ENCODE data around the gene NPR3. TPM values are rescaled to one million over a fixed set of nuclear protein-coding genes. Genes with fewer than 3 reads are reported as not detected.

NPR3 gene
- total RNA-seq, 1 donor from 2014 or later: 1.1 TPM

DNA sequence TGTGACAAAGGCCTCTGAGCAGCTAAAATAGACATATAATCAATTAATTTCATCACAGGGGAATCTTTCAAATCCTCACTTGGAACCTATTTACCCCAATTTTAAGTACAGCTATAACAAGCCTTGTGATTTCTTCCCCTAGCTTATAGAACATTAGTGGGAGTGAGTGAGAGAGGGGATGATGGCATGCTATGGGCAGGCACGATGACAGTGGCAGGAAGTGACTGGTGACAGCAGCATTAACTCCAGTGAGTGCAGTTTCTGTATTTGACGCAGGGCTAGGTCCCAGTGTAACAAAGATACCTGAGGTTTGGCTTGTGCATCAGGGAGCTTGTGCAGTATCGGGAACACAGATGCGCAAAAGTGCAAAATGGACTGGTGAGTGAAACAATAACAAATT, 54.1 kb downstream of the NPR3 start:
- Histone ChIP-seq H3K4me3 (ENCODE audit: insufficient read depth, low read depth, low read length) (no peak overlapping the region), H4K20me1 (ENCODE audit: insufficient read depth, low read length) (no peaks in the 10 kb centered on the region), H3K79me2 (ENCODE audit: insufficient read depth, low read length) (no peaks in the 10 kb centered on the region), H3K27ac (ENCODE audit: low read depth, low read length) (no peak overlapping the region), H3K9me3 (ENCODE audit: insufficient read depth, low read depth, low read length) (no peaks in the 10 kb centered on the region), H3K4me2 (ENCODE audit: low read length) (no peak overlapping the region), H3K9ac (ENCODE audit: low read length) (no peak overlapping the region), H3K36me3 (ENCODE audit: insufficient read depth, low read length) (no peaks in the 10 kb centered on the region), H3K27me3 (ENCODE audit: insufficient read depth, low read length) (no peaks in the 10 kb centered on the region), H3K4me1 (ENCODE audit: insufficient read depth, low read length) (peaks cover 11% of the 10 kb centered on the region), H2AFZ (ENCODE audit: low read depth, low read length) (no peak overlapping the region)
- no peak for TF ChIP-seq EZH2 (IDR thresholded peaks at IDR 0.05; ENCODE audit: insufficient read depth, low read length)
- TF ChIP-seq, protein P1, sequence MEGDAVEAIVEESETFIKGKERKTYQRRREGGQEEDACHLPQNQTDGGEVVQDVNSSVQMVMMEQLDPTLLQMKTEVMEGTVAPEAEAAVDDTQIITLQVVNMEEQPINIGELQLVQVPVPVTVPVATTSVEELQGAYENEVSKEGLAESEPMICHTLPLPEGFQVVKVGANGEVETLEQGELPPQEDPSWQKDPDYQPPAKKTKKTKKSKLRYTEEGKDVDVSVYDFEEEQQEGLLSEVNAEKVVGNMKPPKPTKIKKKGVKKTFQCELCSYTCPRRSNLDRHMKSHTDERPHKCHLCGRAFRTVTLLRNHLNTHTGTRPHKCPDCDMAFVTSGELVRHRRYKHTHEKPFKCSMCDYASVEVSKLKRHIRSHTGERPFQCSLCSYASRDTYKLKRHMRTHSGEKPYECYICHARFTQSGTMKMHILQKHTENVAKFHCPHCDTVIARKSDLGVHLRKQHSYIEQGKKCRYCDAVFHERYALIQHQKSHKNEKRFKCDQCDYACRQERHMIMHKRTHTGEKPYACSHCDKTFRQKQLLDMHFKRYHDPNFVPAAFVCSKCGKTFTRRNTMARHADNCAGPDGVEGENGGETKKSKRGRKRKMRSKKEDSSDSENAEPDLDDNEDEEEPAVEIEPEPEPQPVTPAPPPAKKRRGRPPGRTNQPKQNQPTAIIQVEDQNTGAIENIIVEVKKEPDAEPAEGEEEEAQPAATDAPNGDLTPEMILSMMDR (IDR thresholded peaks at IDR 0.05; ENCODE audit: insufficient read depth, low read depth, low read length): no peak
- Mint-ChIP-seq H3K9me3 (ENCODE audit: unreplicated experiment) (peaks cover 5% of the 10 kb centered on the region), H3K36me3 (ENCODE audit: low read depth, unreplicated experiment) (no peaks in the 10 kb centered on the region), H3K4me1 (ENCODE audit: low read depth, unreplicated experiment) (peaks cover 5% of the 10 kb centered on the region), H3K27ac (ENCODE audit: unreplicated experiment) (no peak overlapping the region), H3K4me3 (ENCODE audit: unreplicated experiment) (no peak overlapping the region), H3K27me3 (ENCODE audit: low read depth, unreplicated experiment) (peaks cover 3% of the 10 kb centered on the region)
- no peak for FAIRE-seq
- DNase-seq (ENCODE audit: low read depth): no peak

DNA sequence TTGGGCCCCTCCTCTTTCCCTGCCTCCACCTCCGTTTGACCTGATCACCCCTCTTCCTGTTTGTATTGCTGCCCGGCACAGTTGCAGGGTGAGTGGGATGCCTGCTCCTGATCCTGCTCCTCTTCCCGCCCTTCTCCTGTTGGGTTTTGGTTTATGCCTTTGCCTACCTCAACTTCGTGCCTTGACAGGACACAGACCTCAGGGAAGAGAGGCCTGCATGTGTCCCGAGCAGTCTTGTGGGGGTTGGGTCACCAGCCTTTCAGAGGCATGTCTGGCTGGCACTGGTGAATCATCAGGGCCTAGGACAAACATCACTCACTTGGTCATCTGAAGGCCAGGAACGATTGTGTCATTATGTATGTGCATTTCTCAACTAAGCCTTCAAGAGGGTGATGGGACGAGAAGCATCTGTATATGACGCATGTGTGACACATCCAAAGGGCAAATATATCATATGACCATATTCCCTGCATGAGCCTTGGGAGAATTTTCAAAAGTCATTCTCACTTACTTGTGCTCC, 56.9 kb downstream of the NPR3 start:
- Mint-ChIP-seq H3K36me3 (ENCODE audit: low read depth, unreplicated experiment) (no peaks in the 10 kb centered on the region), H3K4me3 (ENCODE audit: unreplicated experiment) (no peak overlapping the region), H3K27ac (ENCODE audit: unreplicated experiment) (no peak overlapping the region), H3K4me1 (ENCODE audit: low read depth, unreplicated experiment) (peaks cover 4% of the 10 kb centered on the region), H3K9me3 (ENCODE audit: unreplicated experiment) (peaks cover 2% of the 10 kb centered on the region), H3K27me3 (ENCODE audit: low read depth, unreplicated experiment) (peaks cover 3% of the 10 kb centered on the region)
- Histone ChIP-seq H4K20me1 (ENCODE audit: insufficient read depth, low read length) (no peaks in the 10 kb centered on the region), H3K27me3 (ENCODE audit: insufficient read depth, low read length) (no peaks in the 10 kb centered on the region), H3K4me1 (ENCODE audit: insufficient read depth, low read length) (peaks cover 11% of the 10 kb centered on the region), H3K4me3 (ENCODE audit: insufficient read depth, low read depth, low read length) (no peak overlapping the region), H3K27ac (ENCODE audit: low read depth, low read length) (peak overlapping the region; percentile 83), H2AFZ (ENCODE audit: low read depth, low read length) (peak overlapping the region; percentile 57), H3K9ac (ENCODE audit: low read length) (peak overlapping the region; percentile 42), H3K9me3 (ENCODE audit: insufficient read depth, low read depth, low read length) (no peaks in the 10 kb centered on the region), H3K79me2 (ENCODE audit: insufficient read depth, low read length) (no peaks in the 10 kb centered on the region), H3K4me2 (ENCODE audit: low read length) (peak overlapping the region; percentile 67), H3K36me3 (ENCODE audit: insufficient read depth, low read length) (no peaks in the 10 kb centered on the region)
- FAIRE-seq (peak; percentile 100), DNase-seq (ENCODE audit: low read depth) (peak; percentile 82)
- TF ChIP-seq EZH2 (IDR thresholded peaks at IDR 0.05; ENCODE audit: insufficient read depth, low read length): no peak
- TF ChIP-seq, protein P1 (IDR thresholded peaks at IDR 0.05; ENCODE audit: insufficient read depth, low read depth, low read length): no peak

DNA sequence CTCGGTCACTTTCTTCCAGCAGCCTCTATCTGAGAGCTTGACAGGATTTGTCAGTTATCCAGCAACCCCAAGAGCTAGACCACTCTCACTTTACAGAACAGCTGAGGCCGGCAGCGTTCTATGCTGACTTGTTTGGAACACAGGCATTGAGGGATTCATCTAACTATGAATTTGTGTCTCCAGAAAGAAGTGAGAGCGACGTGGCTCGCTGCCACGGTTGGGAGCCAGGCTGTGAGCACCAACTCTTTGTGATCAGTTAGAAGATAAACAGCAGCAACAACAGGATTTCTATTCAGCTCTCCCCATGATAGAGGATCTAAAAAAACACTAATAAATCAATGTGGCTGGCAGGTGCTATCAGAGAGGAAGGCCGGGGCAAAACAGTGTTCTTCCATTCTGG, 58.6 kb downstream of the NPR3 start:
- no peaks in the 10 kb centered on the region for H3K36me3 ChIP-seq (ENCODE audit: insufficient read depth, low read length)
- H3K9me3 ChIP-seq (ENCODE audit: insufficient read depth, low read depth, low read length): no peaks in the 10 kb centered on the region
- H3K4me1 Mint-ChIP-seq (ENCODE audit: low read depth, unreplicated experiment): peaks cover 4% of the 10 kb centered on the region
- no peak overlapping the region for H3K4me2 ChIP-seq (ENCODE audit: low read length)
- no peak overlapping the region for H3K4me3 ChIP-seq (ENCODE audit: insufficient read depth, low read depth, low read length)
- H3K27ac ChIP-seq (ENCODE audit: low read depth, low read length): no peak overlapping the region
- FAIRE-seq (no peak), DNase-seq (ENCODE audit: low read depth) (no peak)
- no peaks in the 10 kb centered on the region for H3K79me2 ChIP-seq (ENCODE audit: insufficient read depth, low read length)
- peaks cover 4% of the 10 kb centered on the region for H3K9me3 Mint-ChIP-seq (ENCODE audit: unreplicated experiment)
- H3K27me3 Mint-ChIP-seq (ENCODE audit: low read depth, unreplicated experiment): peaks cover 11% of the 10 kb centered on the region
- H3K27ac Mint-ChIP-seq (ENCODE audit: unreplicated experiment): no peak overlapping the region
- H3K36me3 Mint-ChIP-seq (ENCODE audit: low read depth, unreplicated experiment): peaks cover 1% of the 10 kb centered on the region
- no peak overlapping the region for H2AFZ ChIP-seq (ENCODE audit: low read depth, low read length)
- TF ChIP-seq, protein P1 (IDR thresholded peaks at IDR 0.05; ENCODE audit: insufficient read depth, low read depth, low read length): no peak
- TF ChIP-seq EZH2 (IDR thresholded peaks at IDR 0.05; ENCODE audit: insufficient read depth, low read length): no peak
- no peak overlapping the region for H3K9ac ChIP-seq (ENCODE audit: low read length)
- H3K4me3 Mint-ChIP-seq (ENCODE audit: unreplicated experiment): no peak overlapping the region
- peaks cover 11% of the 10 kb centered on the region for H3K4me1 ChIP-seq (ENCODE audit: insufficient read depth, low read length)
- H4K20me1 ChIP-seq (ENCODE audit: insufficient read depth, low read length): no peaks in the 10 kb centered on the region
- H3K27me3 ChIP-seq (ENCODE audit: insufficient read depth, low read length): no peaks in the 10 kb centered on the region

Data from astrocyte (in vitro differentiated cells and primary cell).